ENCODE data around the gene FBF1. TPM values are rescaled to one million over a fixed set of nuclear protein-coding genes. Genes with fewer than 3 reads are reported as not detected.
"Not testable (repeated sequence)": the region's sequence is repeated elsewhere in the genome, so short reads cannot be mapped to it uniquely, and the experiment has no call there.

FBF1 gene
- total RNA-seq, 1 donor from 2014 or later: 5.1 TPM

- no peak overlapping the region for H3K4me3 ChIP-seq (ENCODE audit: insufficient read depth, low read depth, low read length)
- H3K4me2 ChIP-seq (ENCODE audit: low read length): no peak overlapping the region
- no peak overlapping the region for H3K27ac ChIP-seq (ENCODE audit: low read depth, low read length)
- no peaks in the 10 kb centered on the region for H3K9me3 ChIP-seq (ENCODE audit: insufficient read depth, low read depth, low read length)
- Mint-ChIP-seq H3K27me3 (ENCODE audit: low read depth, unreplicated experiment) (peaks cover 2% of the 10 kb centered on the region), H3K27ac (ENCODE audit: unreplicated experiment) (no peak overlapping the region), H3K36me3 (ENCODE audit: low read depth, unreplicated experiment) (peaks cover 11% of the 10 kb centered on the region), H3K4me3 (ENCODE audit: unreplicated experiment) (no peak overlapping the region), H3K4me1 (ENCODE audit: low read depth, unreplicated experiment) (peaks cover 2% of the 10 kb centered on the region), H3K9me3 (ENCODE audit: unreplicated experiment) (no peaks in the 10 kb centered on the region)
- TF ChIP-seq EZH2 (IDR thresholded peaks at IDR 0.05; ENCODE audit: insufficient read depth, low read length) (no peak), CTCF (IDR thresholded peaks at IDR 0.05; ENCODE audit: insufficient read depth, low read depth, low read length) (no peak)
- H4K20me1 ChIP-seq (ENCODE audit: insufficient read depth, low read length): peaks cover 16% of the 10 kb centered on the region
- no peaks in the 10 kb centered on the region for H3K4me1 ChIP-seq (ENCODE audit: insufficient read depth, low read length)
- no peaks in the 10 kb centered on the region for H3K27me3 ChIP-seq (ENCODE audit: insufficient read depth, low read length)
- FAIRE-seq (no peak), DNase-seq (ENCODE audit: low read depth) (no peak)
- H3K9ac ChIP-seq (ENCODE audit: low read length): no peak overlapping the region
- no peak overlapping the region for H2AFZ ChIP-seq (ENCODE audit: low read depth, low read length)
- peaks cover 5% of the 10 kb centered on the region for H3K79me2 ChIP-seq (ENCODE audit: insufficient read depth, low read length)
- peaks cover 4% of the 10 kb centered on the region for H3K36me3 ChIP-seq (ENCODE audit: insufficient read depth, low read length)
Observed at GRCh38 chr17:75889454-75889853, 51.4 kb downstream of the FBF1 start.

GRCh38 chr17:75888484-75888883, 52.4 kb downstream of the FBF1 start:
- peaks cover 7% of the 10 kb centered on the region for H4K20me1 ChIP-seq (ENCODE audit: insufficient read depth, low read length)
- no peak overlapping the region for H2AFZ ChIP-seq (ENCODE audit: low read depth, low read length)
- no peaks in the 10 kb centered on the region for H3K9me3 ChIP-seq (ENCODE audit: insufficient read depth, low read depth, low read length)
- Mint-ChIP-seq H3K9me3 (ENCODE audit: unreplicated experiment) (no peaks in the 10 kb centered on the region), H3K4me3 (ENCODE audit: unreplicated experiment) (no peak overlapping the region), H3K4me1 (ENCODE audit: low read depth, unreplicated experiment) (no peaks in the 10 kb centered on the region), H3K27me3 (ENCODE audit: low read depth, unreplicated experiment) (peaks cover 2% of the 10 kb centered on the region), H3K36me3 (ENCODE audit: low read depth, unreplicated experiment) (peaks cover 11% of the 10 kb centered on the region), H3K27ac (ENCODE audit: unreplicated experiment) (peak overlapping the region; percentile 34)
- peaks cover 4% of the 10 kb centered on the region for H3K36me3 ChIP-seq (ENCODE audit: insufficient read depth, low read length)
- no peak overlapping the region for H3K4me3 ChIP-seq (ENCODE audit: insufficient read depth, low read depth, low read length)
- H3K9ac ChIP-seq (ENCODE audit: low read length): no peak overlapping the region
- H3K4me2 ChIP-seq (ENCODE audit: low read length): no peak overlapping the region
- no peak overlapping the region for H3K27ac ChIP-seq (ENCODE audit: low read depth, low read length)
- H3K27me3 ChIP-seq (ENCODE audit: insufficient read depth, low read length): no peaks in the 10 kb centered on the region
- FAIRE-seq: no peak
- no peaks in the 10 kb centered on the region for H3K4me1 ChIP-seq (ENCODE audit: insufficient read depth, low read length)
- H3K79me2 ChIP-seq (ENCODE audit: insufficient read depth, low read length): no peaks in the 10 kb centered on the region
- DNase-seq (ENCODE audit: low read depth): no peak
- TF ChIP-seq CTCF (IDR thresholded peaks at IDR 0.05; ENCODE audit: insufficient read depth, low read depth, low read length) (no peak), EZH2 (IDR thresholded peaks at IDR 0.05; ENCODE audit: insufficient read depth, low read length) (no peak)

GRCh38 chr17:75885860-75886259, 55.0 kb downstream of the FBF1 start:
- H3K4me1 Mint-ChIP-seq (ENCODE audit: low read depth, unreplicated experiment); H3K27me3 ChIP-seq (ENCODE audit: insufficient read depth, low read length); H3K9ac ChIP-seq (ENCODE audit: low read length); H3K4me3 Mint-ChIP-seq (ENCODE audit: unreplicated experiment); H3K4me1 ChIP-seq (ENCODE audit: insufficient read depth, low read length); FAIRE-seq; H3K4me3 ChIP-seq (ENCODE audit: insufficient read depth, low read depth, low read length); H3K9me3 Mint-ChIP-seq (ENCODE audit: unreplicated experiment); H3K9me3 ChIP-seq (ENCODE audit: insufficient read depth, low read depth, low read length); H3K27ac ChIP-seq (ENCODE audit: low read depth, low read length); H2AFZ ChIP-seq (ENCODE audit: low read depth, low read length); DNase-seq (ENCODE audit: low read depth); H3K36me3 ChIP-seq (ENCODE audit: insufficient read depth, low read length); H3K4me2 ChIP-seq (ENCODE audit: low read length); H4K20me1 ChIP-seq (ENCODE audit: insufficient read depth, low read length); H3K79me2 ChIP-seq (ENCODE audit: insufficient read depth, low read length); H3K27ac Mint-ChIP-seq (ENCODE audit: unreplicated experiment): not testable (repeated sequence)
- Mint-ChIP-seq H3K27me3 (ENCODE audit: low read depth, unreplicated experiment) (peaks cover 14% of the 10 kb centered on the region), H3K36me3 (ENCODE audit: low read depth, unreplicated experiment) (peaks cover 13% of the 10 kb centered on the region)

Data from astrocyte (in vitro differentiated cells and primary cell).